GM12873 (cell line): Measurements from ENCODE around the gene CEP131.

Experiments
- CTCF ChIP-seq: IDR thresholded peaks from 2 replicates; pipeline ENCODE4 v1.5.1; 2012; ENCODE audit warnings: low read depth, mild to moderate bottlenecking, moderate library complexity, low read length, control low read depth; ENCODE audit not compliant: insufficient read depth; ENCODE audit errors: missing control alignments

CEP131 gene

DNA sequence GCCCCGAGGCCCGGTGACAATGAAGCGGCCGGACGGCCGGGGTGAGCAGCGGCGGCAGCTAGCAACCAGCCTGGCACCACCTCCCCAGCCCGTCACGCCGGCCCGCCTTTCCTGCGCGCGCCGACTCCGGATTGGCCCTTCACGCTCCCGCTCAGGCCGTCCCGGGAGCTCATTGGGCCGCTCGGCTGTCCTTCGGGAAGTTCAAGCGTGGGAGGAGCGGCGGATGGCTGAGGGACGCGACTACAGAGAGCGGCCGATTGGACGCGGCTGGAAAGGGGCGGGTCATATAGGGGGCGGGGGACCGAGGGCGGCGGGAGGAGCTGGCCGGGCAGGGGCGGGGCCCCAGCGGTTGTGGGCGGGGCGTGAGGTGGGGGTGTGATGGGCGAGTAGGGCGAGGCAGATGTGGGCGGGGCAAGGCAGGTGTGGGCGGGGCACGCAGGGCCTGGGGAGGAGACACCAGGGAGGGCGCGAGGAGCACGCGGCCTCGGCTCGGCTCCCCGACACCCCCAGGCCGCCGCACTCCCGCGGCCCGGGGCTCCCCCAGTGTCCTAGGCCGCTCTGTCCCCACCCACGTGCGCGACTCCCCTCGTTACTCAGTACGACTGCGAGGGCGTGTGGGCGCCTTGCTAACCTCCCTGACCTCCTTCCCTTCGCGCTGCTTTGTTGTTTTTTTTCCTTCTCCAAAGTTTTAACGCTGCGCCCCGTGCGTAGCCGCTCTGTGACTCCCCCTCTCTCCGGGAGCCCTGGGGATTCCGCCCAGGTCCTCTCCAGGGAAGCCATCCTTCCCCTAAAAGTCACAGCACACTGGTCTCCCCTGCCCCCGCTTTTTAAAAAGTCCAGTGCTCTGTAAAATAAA lies at the start of gene CEP131:
TSS of gene CEP131 (minus strand) at position 60 of the 856 bp plus-strand sequence. CDS start 2,909 bp downstream, outside the sequence.
- TF ChIP-seq CTCF: no peak

- no peak for TF ChIP-seq CTCF
Observed at GRCh38 chr17:81271226-81271625, 48.5 kb upstream of the CEP131 start.

GRCh38 chr17:81270279-81270678 lies 47.5 kb upstream of the CEP131 start:
- TF ChIP-seq CTCF: no peak

DNA sequence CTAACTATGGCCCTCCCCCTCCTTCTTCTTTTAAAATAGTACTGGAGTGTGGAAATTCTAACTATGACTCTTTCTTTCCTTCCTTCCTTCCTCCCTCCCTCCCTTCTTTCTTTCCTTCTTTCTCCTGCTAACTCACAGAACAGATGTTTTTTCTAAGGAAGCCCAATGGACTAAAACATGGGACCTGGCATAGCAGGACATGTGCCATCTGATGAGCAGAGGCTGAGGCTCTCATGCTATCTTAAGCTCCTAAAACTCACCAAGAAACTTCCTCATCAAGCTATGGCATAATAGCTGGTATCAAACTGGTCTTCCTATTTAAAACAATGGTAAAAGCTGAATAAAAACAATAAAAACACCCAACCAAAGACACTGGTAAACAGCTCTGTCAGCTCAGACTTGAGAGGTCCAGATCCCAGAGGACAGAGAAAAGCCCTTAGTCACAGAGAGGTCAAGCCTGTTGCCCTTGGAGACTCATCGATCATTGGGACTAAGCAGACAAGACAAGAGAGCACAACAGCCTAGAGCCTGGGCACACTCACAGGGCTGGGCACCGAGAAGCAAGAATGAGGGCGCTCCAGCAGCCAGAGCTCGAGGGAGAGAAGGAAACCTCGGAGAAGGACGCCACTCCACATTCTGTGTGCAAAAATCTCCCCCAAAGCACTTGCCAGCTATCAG lies 44.8 kb upstream of the CEP131 start:
- no peak for TF ChIP-seq CTCF

DNA sequence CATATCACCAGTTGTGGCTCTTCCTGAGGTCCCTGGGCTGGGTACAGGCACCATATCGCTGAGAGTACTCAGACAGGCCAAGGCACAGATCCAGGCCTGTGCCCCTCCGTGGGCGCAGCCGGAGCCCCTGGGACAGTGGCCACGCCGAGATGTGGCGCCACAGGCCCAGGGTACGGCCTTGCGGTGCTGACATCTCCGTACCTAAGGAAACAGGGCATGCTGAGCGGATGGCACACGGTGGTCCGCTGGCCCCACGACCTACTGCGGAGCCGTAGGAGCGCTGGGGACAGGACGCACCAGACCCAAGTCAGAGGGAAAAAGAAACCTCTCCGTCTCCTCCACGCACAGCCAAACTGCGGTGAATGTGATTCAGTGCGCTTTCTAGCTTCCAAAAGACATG lies 42.8 kb upstream of the CEP131 start:
- TF ChIP-seq CTCF: no peak

GRCh38 chr17:81264640-81265039 lies 41.9 kb upstream of the CEP131 start:
- TF ChIP-seq CTCF: no peak

- TF ChIP-seq CTCF: no peak
Observed at GRCh38 chr17:81263371-81264181, 40.8 kb upstream of the CEP131 start.
